ENCODE measurements around the gene TRIP6. TPM values are rescaled to one million over a fixed set of nuclear protein-coding genes. Genes with fewer than 3 reads are reported as not detected.

The TRIP6 gene
- total RNA-seq: 10 to 100 TPM; 36.8 to 37.7 TPM
- polyA plus RNA-seq: 2.0 TPM

- Histone ChIP-seq H3K36me3 (ENCODE audit: insufficient read depth, low read length) (peaks cover 5% of the 10 kb centered on the region), H3K4me3 (ENCODE audit: low read length) (peak within 1 kb of the TSS; percentile 53), H3K4me1 (ENCODE audit: insufficient read depth, low read length) (peaks cover 17% of the 10 kb centered on the region), H3K27me3 (ENCODE audit: insufficient read depth, low read length, poor library complexity, severe bottlenecking) (no peaks in the 10 kb centered on the region), H3K9me3 (ENCODE audit: low read length) (no peaks in the 10 kb centered on the region), H3K27ac (ENCODE audit: low read depth, low read length) (peak within 1 kb of the TSS; percentile 76)
- Mint-ChIP-seq H3K4me3 (peak within 1 kb of the TSS; percentile 24 to 90 (median 77)), H3K4me1 (peaks cover 4 to 19% (median 16%) of the 10 kb centered on the region in 3 donors), H3K36me3 (peaks cover 0 to 37% (median 5%) of the 10 kb centered on the region in 3 donors), H3K27me3 (no peaks in the 10 kb centered on the region), H3K27ac (peak within 1 kb of the TSS; percentile 26 to 98 (median 76)), H3K9me3 (no peaks in the 10 kb centered on the region)
- CTCF ChIA-PET: interaction anchor here (1.5 kb wide), 1 partner anchor 15 kb away, joined by 4 read pairs; the partner anchor contains the start of gene SLC12A9
- POLR2A ChIA-PET: interaction anchor here (0.8 to 1.2 kb wide), 2 partner anchors 8 to 13 kb away, joined by 3 to 4 read pairs; partner anchors contain the start of gene SRRT
- peak in 2 of 5 donors; percentile 45 to 65 for DNase-seq
These were observed at the start of gene TRIP6 for GRCh38 chr7:100867040-100867775. Gene TRIP6 (plus strand): TSS chr7:100867387. CDS start chr7:100867498, 111 bp downstream.

- Mint-ChIP-seq H3K27me3 (peaks cover 0 to 3% of the 10 kb centered on the region in 2 donors), H3K4me1 (no peaks in the 10 kb centered on the region), H3K27ac (no peak overlapping the region), H3K4me3 (no peak overlapping the region), H3K9me3 (no peaks in the 10 kb centered on the region), H3K36me3 (no peaks in the 10 kb centered on the region)
- Histone ChIP-seq H3K27ac (ENCODE audit: low read depth, low read length) (no peak overlapping the region), H3K4me3 (ENCODE audit: low read length) (no peak overlapping the region), H3K36me3 (ENCODE audit: insufficient read depth, low read length) (no peaks in the 10 kb centered on the region), H3K9me3 (ENCODE audit: low read length) (no peaks in the 10 kb centered on the region), H3K27me3 (ENCODE audit: insufficient read depth, low read length, poor library complexity, severe bottlenecking) (no peaks in the 10 kb centered on the region), H3K4me1 (ENCODE audit: insufficient read depth, low read length) (no peaks in the 10 kb centered on the region)
- no peak for DNase-seq
- ChIA-PET POLR2A (no interaction called here), CTCF (no interaction called here)
These were observed 48.8 kb upstream of the TRIP6 start for GRCh38 chr7:100818366-100818765.

- CTCF ChIA-PET: no interaction called here
- no peak overlapping the region for H3K27ac Mint-ChIP-seq
- Histone ChIP-seq H3K27ac (ENCODE audit: low read depth, low read length) (no peak overlapping the region), H3K4me3 (ENCODE audit: low read length) (no peak overlapping the region), H3K9me3 (ENCODE audit: low read length) (no peaks in the 10 kb centered on the region), H3K27me3 (ENCODE audit: insufficient read depth, low read length, poor library complexity, severe bottlenecking) (no peaks in the 10 kb centered on the region), H3K4me1 (ENCODE audit: insufficient read depth, low read length) (no peaks in the 10 kb centered on the region), H3K36me3 (ENCODE audit: insufficient read depth, low read length) (no peaks in the 10 kb centered on the region)
- H3K9me3 Mint-ChIP-seq: no peaks in the 10 kb centered on the region
- POLR2A ChIA-PET: no interaction called here
- peaks cover 3 to 4% of the 10 kb centered on the region in 2 donors for H3K27me3 Mint-ChIP-seq
- no peak overlapping the region for H3K4me3 Mint-ChIP-seq
- no peaks in the 10 kb centered on the region for H3K4me1 Mint-ChIP-seq
- no peak for DNase-seq
- H3K36me3 Mint-ChIP-seq: no peaks in the 10 kb centered on the region
These were observed 48.4 kb upstream of the TRIP6 start for GRCh38 chr7:100818825-100819224.

- Mint-ChIP-seq H3K4me3 (no peak overlapping the region), H3K27me3 (peaks cover 9 to 12% of the 10 kb centered on the region in 2 donors), H3K36me3 (no peaks in the 10 kb centered on the region), H3K9me3 (no peaks in the 10 kb centered on the region), H3K4me1 (no peaks in the 10 kb centered on the region), H3K27ac (no peak overlapping the region)
- Histone ChIP-seq H3K36me3 (ENCODE audit: insufficient read depth, low read length) (no peaks in the 10 kb centered on the region), H3K9me3 (ENCODE audit: low read length) (no peaks in the 10 kb centered on the region), H3K27me3 (ENCODE audit: insufficient read depth, low read length, poor library complexity, severe bottlenecking) (no peaks in the 10 kb centered on the region), H3K27ac (ENCODE audit: low read depth, low read length) (no peak overlapping the region), H3K4me3 (ENCODE audit: low read length) (no peak overlapping the region), H3K4me1 (ENCODE audit: insufficient read depth, low read length) (no peaks in the 10 kb centered on the region)
- DNase-seq: no peak
- CTCF ChIA-PET: no interaction called here
- POLR2A ChIA-PET: no interaction called here
These were observed 47.6 kb upstream of the TRIP6 start for GRCh38 chr7:100819586-100819985.

- no peak overlapping the region for H3K4me3 Mint-ChIP-seq
- peaks cover 21 to 32% of the 10 kb centered on the region in 2 donors for H3K27me3 Mint-ChIP-seq
- H3K36me3 ChIP-seq (ENCODE audit: insufficient read depth, low read length): no peaks in the 10 kb centered on the region
- ChIA-PET CTCF (interaction anchor here (0.7 kb wide), 1 partner anchor 259 kb away, joined by 3 read pairs; no protein-coding TSS in a partner anchor), POLR2A (no interaction called here)
- no peak overlapping the region for H3K4me3 ChIP-seq (ENCODE audit: low read length)
- peaks cover 0 to 2% (median 0%) of the 10 kb centered on the region in 5 donors for H3K9me3 Mint-ChIP-seq
- peaks cover 9 to 15% (median 14%) of the 10 kb centered on the region in 3 donors for H3K4me1 Mint-ChIP-seq
- peaks cover 0 to 2% (median 0%) of the 10 kb centered on the region in 3 donors for H3K36me3 Mint-ChIP-seq
- no peak for DNase-seq
- no peak overlapping the region for H3K27ac ChIP-seq (ENCODE audit: low read depth, low read length)
- H3K9me3 ChIP-seq (ENCODE audit: low read length): no peaks in the 10 kb centered on the region
- no peak overlapping the region for H3K27ac Mint-ChIP-seq
- H3K4me1 ChIP-seq (ENCODE audit: insufficient read depth, low read length): peaks cover under 1% of the 10 kb centered on the region
- peaks cover 6% of the 10 kb centered on the region for H3K27me3 ChIP-seq (ENCODE audit: insufficient read depth, low read length, poor library complexity, severe bottlenecking)
These were observed 44.7 kb upstream of the TRIP6 start for GRCh38 chr7:100822236-100823139.

- no peak for DNase-seq
- H3K27me3 ChIP-seq (ENCODE audit: insufficient read depth, low read length, poor library complexity, severe bottlenecking): peaks cover 13% of the 10 kb centered on the region
These were observed 44.1 kb upstream of the TRIP6 start for GRCh38 chr7:100823140-100823525.

GRCh38 chr7:100823534-100823933 lies 43.7 kb upstream of the TRIP6 start:
- peaks cover 11% of the 10 kb centered on the region for H3K4me1 ChIP-seq (ENCODE audit: insufficient read depth, low read length)
- POLR2A ChIA-PET: no interaction called here

More at GRCh38 chr7:100823140-100823525, 44.1 kb upstream of the TRIP6 start:
- peaks cover 13 to 20% (median 20%) of the 10 kb centered on the region in 3 donors for H3K4me1 Mint-ChIP-seq
- H3K27me3 Mint-ChIP-seq: peaks cover 26 to 37% of the 10 kb centered on the region in 2 donors
- ChIA-PET POLR2A (no interaction called here), CTCF (no interaction called here)
- H3K4me3 Mint-ChIP-seq: no peak overlapping the region
- no peaks in the 10 kb centered on the region for H3K9me3 ChIP-seq (ENCODE audit: low read length)
- peaks cover 0 to 2% (median 0%) of the 10 kb centered on the region in 5 donors for H3K9me3 Mint-ChIP-seq
- H3K4me3 ChIP-seq (ENCODE audit: low read length): no peak overlapping the region
- no peak overlapping the region for H3K27ac Mint-ChIP-seq
- no peaks in the 10 kb centered on the region for H3K36me3 ChIP-seq (ENCODE audit: insufficient read depth, low read length)
- peaks cover 0 to 3% (median 2%) of the 10 kb centered on the region in 3 donors for H3K36me3 Mint-ChIP-seq
- no peak overlapping the region for H3K27ac ChIP-seq (ENCODE audit: low read depth, low read length)
- peaks cover 7% of the 10 kb centered on the region for H3K4me1 ChIP-seq (ENCODE audit: insufficient read depth, low read length)

More at GRCh38 chr7:100823534-100823933, 43.7 kb upstream of the TRIP6 start:
- Histone ChIP-seq H3K27me3 (ENCODE audit: insufficient read depth, low read length, poor library complexity, severe bottlenecking) (peaks cover 15% of the 10 kb centered on the region), H3K9me3 (ENCODE audit: low read length) (no peaks in the 10 kb centered on the region), H3K4me3 (ENCODE audit: low read length) (no peak overlapping the region), H3K36me3 (ENCODE audit: insufficient read depth, low read length) (no peaks in the 10 kb centered on the region), H3K27ac (ENCODE audit: low read depth, low read length) (no peak overlapping the region)
- Mint-ChIP-seq H3K9me3 (peaks cover 0 to 2% (median 0%) of the 10 kb centered on the region in 5 donors), H3K4me3 (no peak overlapping the region), H3K36me3 (peaks cover 0 to 3% (median 2%) of the 10 kb centered on the region in 3 donors), H3K27ac (no peak overlapping the region), H3K4me1 (peaks cover 13 to 24% (median 22%) of the 10 kb centered on the region in 3 donors), H3K27me3 (peaks cover 29 to 39% of the 10 kb centered on the region in 2 donors)
- CTCF ChIA-PET: no interaction called here
- no peak for DNase-seq
